G401.6 (cell line): Measurements from ENCODE around the gene RFWD3.

Experiments used
- FAIRE-seq: peaks from 2 replicates; lab custom pipeline; 2012; peaks lifted over from hg19 to GRCh38; lab: Jason Lieb, UNC

The RFWD3 gene

GRCh38 chr16:74578838-74579237 lies 87.8 kb downstream of the RFWD3 start:
- no peak for FAIRE-seq

- FAIRE-seq: no peak
Observed at GRCh38 chr16:74578433-74578832, 88.2 kb downstream of the RFWD3 start.

DNA sequence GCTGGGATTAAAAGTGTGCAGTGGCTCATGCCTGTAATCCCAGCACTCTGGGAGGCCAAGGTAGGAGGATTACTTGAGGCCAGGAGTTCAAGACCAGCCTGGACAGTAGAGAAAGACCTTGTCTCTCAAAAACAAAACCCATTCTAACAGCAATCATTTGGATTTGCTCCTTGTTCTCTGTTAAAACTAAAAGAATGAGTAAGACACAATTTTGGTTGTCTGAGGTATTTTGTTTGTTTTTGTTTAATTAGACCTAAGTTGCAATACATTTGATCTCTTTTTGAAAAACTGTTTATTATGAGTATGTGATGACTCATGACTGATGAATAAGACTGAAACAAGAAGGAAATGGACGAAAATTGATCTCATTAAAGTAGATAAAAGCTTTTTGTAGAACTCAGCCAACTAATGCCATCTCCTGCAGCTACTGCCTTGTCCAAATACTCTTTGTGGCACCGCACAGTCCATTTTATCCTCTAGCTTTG lies 88.8 kb downstream of the RFWD3 start:
- no peak for FAIRE-seq

DNA sequence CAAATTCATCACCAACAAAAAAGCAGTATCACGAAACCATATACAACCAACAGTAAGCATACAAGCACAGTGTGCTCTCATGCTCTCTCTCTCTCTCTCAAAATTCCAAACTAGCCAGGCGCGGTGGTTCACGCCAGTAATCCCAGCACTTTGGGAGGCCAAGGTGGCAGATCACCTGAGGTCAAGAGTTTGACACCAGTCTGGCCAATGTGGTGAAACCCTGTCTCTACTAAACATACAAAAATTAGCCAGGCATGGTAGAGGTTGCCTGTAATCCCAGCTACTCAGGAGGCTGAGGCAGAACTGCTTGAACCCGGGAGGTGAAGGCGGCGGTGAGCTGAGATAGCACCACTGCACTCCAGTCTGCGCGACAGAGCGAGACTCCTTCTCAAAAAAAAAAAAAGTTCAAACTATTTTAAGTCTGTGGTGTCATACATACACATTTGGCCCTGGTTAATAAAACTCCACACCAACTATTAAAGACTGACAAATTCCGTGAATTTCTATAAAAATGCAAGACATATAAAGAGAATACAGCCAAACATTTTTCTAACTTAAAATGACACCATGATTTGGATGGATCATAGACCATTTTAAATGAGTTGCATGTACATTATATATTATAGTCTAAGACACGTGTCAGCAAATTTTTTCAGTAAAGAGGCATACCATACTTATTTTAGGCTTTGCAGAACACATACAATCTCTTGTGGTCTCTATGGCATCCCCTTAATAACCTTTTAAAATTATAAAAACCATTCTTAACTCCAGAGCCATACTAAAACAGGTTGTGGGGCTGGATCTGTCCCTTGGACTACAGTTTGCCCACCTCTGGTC lies 90.7 kb downstream of the RFWD3 start:
- no peak for FAIRE-seq

- FAIRE-seq: no peak
Observed at GRCh38 chr16:74575175-74575806, 91.4 kb downstream of the RFWD3 start.

DNA sequence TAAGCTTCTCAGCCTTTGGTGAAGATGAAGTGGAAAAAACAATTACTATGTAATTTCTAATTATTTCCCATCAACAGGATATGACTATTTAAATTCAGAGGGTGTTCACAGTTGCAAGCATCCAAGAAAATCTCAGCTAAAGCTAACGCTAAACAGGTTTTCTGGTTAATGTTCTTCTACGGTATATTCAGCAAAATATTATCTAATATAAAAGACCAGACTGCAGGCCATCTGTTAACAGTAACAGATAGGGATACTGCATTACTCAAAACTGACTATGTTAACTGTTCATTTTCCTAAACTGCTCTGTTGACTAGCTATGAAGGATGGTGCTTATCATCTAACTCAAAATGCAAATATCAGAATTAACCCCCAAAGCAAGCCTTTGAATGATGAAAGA lies 92.5 kb downstream of the RFWD3 start:
- no peak for FAIRE-seq

GRCh38 chr16:74573622-74574021 lies 93.1 kb downstream of the RFWD3 start:
- FAIRE-seq: no peak
